ACHN (cell line): ENCODE results near the gene NSD1.
"Not testable (repeated sequence)": the region's sequence is repeated elsewhere in the genome, so short reads cannot be mapped to it uniquely, and the experiment has no call there.

Experiments
- DNase-seq: peaks from one replicate; pipeline ENCODE4 v3.0.0-alpha.2; 2015
- in situ Hi-C: cut with HindIII; loops from 2 replicates; pipeline ENCODE4 v1.10.0; 2017; ENCODE audit warnings: low sequenced_read_pairs, low pct_ligation_motif_present, low pct_unique_long_range_greater_than_20kb

The NSD1 gene

GRCh38 chr5:177328545-177329231 lies 195.1 kb downstream of the NSD1 start:
- DNase-seq, result no peak
- in situ Hi-C loops, result no loop called here

- no peak for DNase-seq
- in situ Hi-C loops, result no loop called here
Observed at GRCh38 chr5:177329883-177330282, 196.3 kb downstream of the NSD1 start.

- no peak for DNase-seq
Observed at GRCh38 chr5:177330991-177331842, 197.6 kb downstream of the NSD1 start.

GRCh38 chr5:177332031-177332895 lies 198.7 kb downstream of the NSD1 start:
- in situ Hi-C loops, result no loop called here
- no peak for DNase-seq

More at GRCh38 chr5:177330991-177331842, 197.6 kb downstream of the NSD1 start:
- in situ Hi-C loops, result no loop called here

- DNase-seq, result no peak
- in situ Hi-C loops, result no loop called here
Observed at GRCh38 chr5:177332896-177333260, 199.3 kb downstream of the NSD1 start.

GRCh38 chr5:177333420-177334154 lies 200.0 kb downstream of the NSD1 start:
- no peak for DNase-seq
- in situ Hi-C loops, result no loop called here

GRCh38 chr5:177334155-177334551 lies 200.6 kb downstream of the NSD1 start:
- in situ Hi-C loops, result no loop called here
- DNase-seq, result no peak

- DNase-seq, result no peak
- in situ Hi-C loops, result no loop called here
Observed at GRCh38 chr5:177334781-177335700, 201.5 kb downstream of the NSD1 start.

GRCh38 chr5:177335701-177336065 lies 202.1 kb downstream of the NSD1 start:
- in situ Hi-C loops, result no loop called here
- DNase-seq, result no peak

- in situ Hi-C loops, result no loop called here
- peak; percentile 69 for DNase-seq
Observed at GRCh38 chr5:177336112-177336511, 202.5 kb downstream of the NSD1 start.

GRCh38 chr5:177336603-177337494 lies 203.3 kb downstream of the NSD1 start:
- DNase-seq, result no peak
- in situ Hi-C loops, result no loop called here

GRCh38 chr5:177338251-177339106 lies 204.9 kb downstream of the NSD1 start:
- in situ Hi-C loops, result no loop called here
- no peak for DNase-seq

- no peak for DNase-seq
- in situ Hi-C loops, result no loop called here
Observed at GRCh38 chr5:177339107-177339638, 205.6 kb downstream of the NSD1 start.

- in situ Hi-C loops, DNase-seq: not testable (repeated sequence)
Observed at GRCh38 chr5:177343000-177343399, 209.4 kb downstream of the NSD1 start.

- no peak for DNase-seq
- in situ Hi-C loops, result no loop called here
Observed at GRCh38 chr5:177343777-177344176, 210.2 kb downstream of the NSD1 start.

GRCh38 chr5:177344891-177345290 lies 211.3 kb downstream of the NSD1 start:
- DNase-seq, result no peak
- in situ Hi-C loops, result no loop called here
